ENCODE results near the gene CDHR3. TPM values are rescaled to one million over a fixed set of nuclear protein-coding genes. Genes with fewer than 3 reads are reported as not detected.

Gene CDHR3
- total and polyA plus RNA-seq, 9 of the 15 experiments (the other 6 are each of a cell fraction or from before 2014, with no cell fraction given), result 0.03 to 0.66 (median 0.24) TPM; not detected in 1

DNA sequence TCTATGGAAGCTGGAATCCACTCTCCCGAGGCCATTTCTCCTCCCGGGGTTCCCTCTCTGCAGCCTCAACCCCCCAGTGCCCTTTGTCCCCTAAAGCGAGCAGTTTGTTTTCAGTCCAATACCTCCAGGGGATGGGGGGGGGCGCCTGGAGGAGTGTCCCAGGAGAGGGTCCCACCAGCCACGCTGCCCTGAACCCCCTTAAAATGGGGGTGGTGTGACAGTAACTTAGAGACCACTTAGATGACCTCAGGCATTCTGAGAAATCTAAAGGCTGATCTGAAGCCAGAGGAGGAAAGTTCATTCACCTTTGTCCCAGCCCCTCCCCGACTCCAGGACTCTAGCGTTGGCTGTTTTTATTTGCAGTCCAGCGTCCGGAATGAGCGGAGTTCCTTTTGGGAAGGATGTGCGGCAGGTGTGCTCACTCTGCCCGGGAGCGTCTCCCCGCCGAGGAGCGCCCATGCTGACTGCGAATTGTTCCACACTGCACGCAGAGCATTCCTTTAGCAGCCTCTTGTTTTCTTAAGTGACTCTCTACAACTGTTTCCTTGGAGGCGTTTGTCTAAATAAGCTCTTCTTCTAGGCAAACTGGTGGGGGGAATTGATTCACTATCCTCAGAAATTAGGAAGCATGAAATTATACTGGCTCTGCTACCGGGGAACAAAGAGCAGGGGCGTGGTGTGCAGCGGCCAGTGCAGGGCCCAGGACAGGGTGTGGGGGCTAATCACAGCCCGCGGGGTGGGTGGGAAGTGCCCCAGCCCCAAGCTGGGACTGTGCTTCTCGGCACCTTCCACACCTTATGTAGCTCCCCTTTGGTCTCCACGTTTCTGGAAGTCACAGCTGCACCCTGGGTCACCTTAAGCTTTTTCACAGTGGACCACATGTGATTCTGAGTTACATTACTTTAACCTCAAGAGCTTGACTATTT, 102.8 kb downstream of the CDHR3 start (continued):
- TF ChIP-seq, protein P1, sequence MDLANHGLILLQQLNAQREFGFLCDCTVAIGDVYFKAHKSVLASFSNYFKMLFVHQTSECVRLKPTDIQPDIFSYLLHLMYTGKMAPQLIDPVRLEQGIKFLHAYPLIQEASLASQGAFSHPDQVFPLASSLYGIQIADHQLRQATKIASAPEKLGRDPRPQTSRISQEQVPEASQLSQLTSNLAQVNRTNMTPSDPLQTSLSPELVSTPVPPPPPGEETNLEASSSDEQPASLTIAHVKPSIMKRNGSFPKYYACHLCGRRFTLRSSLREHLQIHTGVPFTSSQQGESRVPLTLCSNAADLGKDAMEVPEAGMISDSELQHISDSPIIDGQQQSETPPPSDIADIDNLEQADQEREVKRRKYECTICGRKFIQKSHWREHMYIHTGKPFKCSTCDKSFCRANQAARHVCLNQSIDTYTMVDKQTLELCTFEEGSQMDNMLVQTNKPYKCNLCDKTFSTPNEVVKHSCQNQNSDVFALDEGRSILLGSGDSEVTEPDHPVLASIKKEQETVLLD (IDR thresholded peaks at IDR 0.05), result no peak
- TF ChIP-seq JUNB (CRISPR knock-in tag; conservative IDR thresholded peaks at IDR 0.05), result 0 out of 2 replicates have a peak, but pooled peaks have one; percentile 13

DNA sequence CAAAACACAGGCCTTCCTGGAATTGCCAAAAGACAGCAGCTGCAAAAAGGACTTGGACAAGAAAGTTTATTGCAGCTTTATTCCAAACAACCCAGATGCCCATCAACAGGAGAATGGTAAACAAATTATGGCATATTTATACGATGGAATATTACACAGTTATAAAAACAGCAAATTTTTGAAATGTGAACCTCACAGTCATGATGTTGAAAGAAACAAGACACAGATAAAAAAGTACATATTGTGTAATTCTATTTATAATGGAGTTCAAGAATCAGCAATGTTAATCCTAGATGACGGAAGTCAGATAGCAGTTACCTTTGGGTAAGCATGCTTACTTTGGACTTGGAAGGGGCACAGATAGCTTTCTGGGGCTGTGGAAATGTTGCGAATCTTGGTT, 104.6 kb downstream of the CDHR3 start:
- intact Hi-C loops (cut with micrococcal nuclease), result no loop called here
- in situ Hi-C loops (cut with MboI), result no loop called here
- ATAC-seq (no peak), DNase-seq (ENCODE audit: extremely low read depth in 1 of 4, low spot score in 3 of 4) (no peak), FAIRE-seq (no peak)
- Histone ChIP-seq H3K36me3 (ENCODE audit: control insufficient read depth, insufficient read depth, low read length) (no peaks in the 10 kb centered on the region), H3K27me3 (ENCODE audit: control insufficient read depth in 2 of 2, insufficient read depth in 2 of 2, low read length in 2 of 2) (peaks cover 15 to 41% of the 10 kb centered on the region in 2 experiments; a peak in 4 of 5 replicates), H3K9me1 (ENCODE audit: control insufficient read depth, insufficient read depth, low read length) (peaks cover 7% of the 10 kb centered on the region), H4K20me1 (replicated peaks; ENCODE audit: control insufficient read depth, insufficient read depth, low read length) (peaks cover 11% of the 10 kb centered on the region; the same call in 1 of the 2 replicates), H3K27ac (ENCODE audit: extremely low read depth, low read depth, low read length) (no peak overlapping the region), H3K9me3 (replicated peaks; ENCODE audit: control insufficient read depth, insufficient read depth, low read depth, low read length) (no peaks in the 10 kb centered on the region), H2AFZ (ENCODE audit: low read depth, low read length) (no peak overlapping the region), H3K79me2 (ENCODE audit: control insufficient read depth, insufficient read depth, low read length) (no peaks in the 10 kb centered on the region), H3K9ac (ENCODE audit: insufficient read depth in 1 of 2, low read depth in 2 of 2, low read length in 2 of 2) (no peak overlapping the region), H3K4me3 (no peak overlapping the region), H3K4me1 (replicated peaks in 1 of 2; ENCODE audit: control insufficient read depth in 2 of 2, insufficient read depth in 2 of 2, low read length in 2 of 2) (peaks cover 29 to 34% of the 10 kb centered on the region in 2 experiments), H3K4me2 (ENCODE audit: insufficient read depth, low read length) (no peak overlapping the region)
- ChIA-PET POLR2A (interaction anchor here (0.7 to 1.4 kb wide), 2 partner anchors 13 to 213 kb away, joined by 4 to 5 read pairs; no protein-coding TSS in a partner anchor), CTCF (ENCODE audit: low intra/inter-chr PET ratio) (no interaction called here)
- TF ChIP-seq GABPB1 (CRISPR knock-in tag; IDR thresholded peaks at IDR 0.05), result no peak
- TF ChIP-seq RBM15 (IDR thresholded peaks at IDR 0.05; ENCODE audit: insufficient read depth, low read length), result no peak
- peak; percentile 57 for TF ChIP-seq CEBPB (tag; IDR thresholded peaks at IDR 0.05)
- TF ChIP-seq CEBPG (CRISPR knock-in tag; IDR thresholded peaks at IDR 0.05), result no peak
- peak; percentile 32 to 60; a peak in 1 of 4 replicates for TF ChIP-seq CEBPG (tag; conservative IDR thresholded peaks at IDR 0.05 in 1 of 2, IDR thresholded peaks at IDR 0.05 in 1 of 2)
- WGBS (ENCODE audit: insufficient coverage, low coverage, missing lambda C conversion rate), result 37% methylated on average over 3 of the region's 3 CpGs
- BruUV-seq (replicated peaks), result no TSS peak

Data from K562 (cell line).